IMR-90 (cell line): Measurements from ENCODE around the gene ZBTB8A. TPM values are rescaled to one million over a fixed set of nuclear protein-coding genes. Genes with fewer than 3 reads are reported as not detected.

ENCODE experiments used
- ATAC-seq: fragments of 200-7000 bp; cut with Tn5 transposase; 2 replicates; pipeline ENCODE4 v1.9.1; 2020; ENCODE audit warnings: low read depth, mild to moderate bottlenecking, moderate library complexity
- BruUV-seq: library from RNA; stranded (reverse); fragments of 400-500 nt; replicated peaks from 2 replicates; lab custom pipeline; 2021; lab: Mats Ljungman, UMichigan
- CTCF ChIA-PET: fragments of 300-600 bp; formaldehyde crosslinking; extraction: SDS; loops from one replicate; lab custom pipeline; 2021; ENCODE audit warnings: antibody characterized with exemption; lab: Yijun Ruan, JAX
- POLR2A ChIA-PET: fragments of 300-600 bp; sonication (Branson Sonifier 250); formaldehyde crosslinking; loops from one replicate; lab custom pipeline; 2022; ENCODE audit warnings: antibody characterized with exemption; ENCODE audit not compliant: unreplicated experiment; lab: Charles Lee
- DNase-seq: peaks from one replicate; pipeline ENCODE4 v3.0.0; 2013
- H2AFZ ChIP-seq: replicated peaks from 2 replicates; pipeline ENCODE3; 2013; ENCODE audit warnings: low read length, mild to moderate bottlenecking; ENCODE audit not compliant: poor library complexity
- H2AK5ac ChIP-seq: 2 replicates; pipeline ENCODE4 v1.6.1; 2013; ENCODE audit warnings: low read depth, low read length, inconsistent platforms
- H2AK9ac ChIP-seq: replicated peaks from 2 replicates; pipeline ENCODE3; 2013; ENCODE audit warnings: mild to moderate bottlenecking, low read depth, low read length, moderate library complexity; ENCODE audit not compliant: poor library complexity
- H2BK120ac ChIP-seq: 2 replicates; pipeline ENCODE4 v1.6.1; 2013; ENCODE audit warnings: low read depth, low read length, inconsistent platforms
- H2BK15ac ChIP-seq: 3 replicates; pipeline ENCODE4 v1.6.1; 2013; ENCODE audit warnings: low read depth, low read length, inconsistent platforms
- H2BK20ac ChIP-seq: 2 replicates; pipeline ENCODE4 v1.6.1; 2013; ENCODE audit warnings: low read depth, mild to moderate bottlenecking, inconsistent platforms, low read length, moderate library complexity
- H2BK5ac ChIP-seq: 2 replicates; pipeline ENCODE4 v1.6.1; 2013; ENCODE audit warnings: mild to moderate bottlenecking, low read depth, low read length, inconsistent platforms; ENCODE audit not compliant: poor library complexity, severe bottlenecking
- H3K14ac ChIP-seq: replicated peaks from 2 replicates; pipeline ENCODE4 v1.6.1; 2013; ENCODE audit warnings: low read depth, low read length, inconsistent platforms
- H3K18ac ChIP-seq: 2 replicates; pipeline ENCODE4 v1.6.1; 2013; ENCODE audit warnings: low read depth, low read length, control low read depth
- H3K23ac ChIP-seq: 2 replicates; pipeline ENCODE4 v1.6.1; 2013; ENCODE audit warnings: low read depth, low read length, inconsistent platforms
- H3K27ac ChIP-seq: 2 replicates; pipeline ENCODE4 v1.5.1; 2013; ENCODE audit warnings: mild to moderate bottlenecking, control low read depth, low read length; ENCODE audit not compliant: insufficient read depth
- H3K27me3 ChIP-seq: 2 replicates; pipeline ENCODE4 v1.6.1; 2013; ENCODE audit warnings: low read length; ENCODE audit not compliant: control insufficient read depth, insufficient read depth
- H3K36me3 ChIP-seq: 2 replicates; pipeline ENCODE4 v1.6.1; 2013; ENCODE audit warnings: low read length, mixed read lengths; ENCODE audit not compliant: control insufficient read depth, insufficient read depth
- H3K4ac ChIP-seq: 2 replicates; pipeline ENCODE4 v1.6.1; 2013; ENCODE audit warnings: low read depth, low read length, inconsistent platforms
- H3K4me1 ChIP-seq: 2 replicates; pipeline ENCODE4 v1.6.1; 2013; ENCODE audit warnings: low read length, mixed read lengths; ENCODE audit not compliant: control insufficient read depth, insufficient read depth
- H3K4me2 ChIP-seq: 2 replicates; pipeline ENCODE4 v1.6.1; 2013; ENCODE audit warnings: low read depth, mild to moderate bottlenecking, control low read depth, low read length, moderate library complexity
- H3K4me3 ChIP-seq: 2 replicates; pipeline ENCODE4 v1.5.1; 2013; ENCODE audit warnings: low read depth, mild to moderate bottlenecking, control low read depth, low read length, moderate library complexity; ENCODE audit not compliant: insufficient read depth
- H3K56ac ChIP-seq: 2 replicates; pipeline ENCODE4 v1.6.1; 2013; ENCODE audit warnings: low read length, inconsistent platforms; ENCODE audit not compliant: insufficient read depth; ENCODE audit errors: extremely low read depth
- H3K79me1 ChIP-seq, 2 experiments: 2 replicates each; pipeline ENCODE4 v1.6.1; 2013; ENCODE audit warnings: low read length in 2 of 2, inconsistent platforms in 1 of 2, low read depth in 1 of 2
- H3K9ac ChIP-seq: 2 replicates; pipeline ENCODE4 v1.6.1; 2013; ENCODE audit warnings: low read depth, low read length, control low read depth
- H3K9me1 ChIP-seq: 2 replicates; pipeline ENCODE4 v1.6.1; 2013; ENCODE audit warnings: low read length, inconsistent platforms; ENCODE audit not compliant: insufficient read depth
- H3K9me3 ChIP-seq: 2 replicates; pipeline ENCODE4 v1.6.1; 2013; ENCODE audit warnings: low read length; ENCODE audit not compliant: control insufficient read depth, insufficient read depth
- H4K20me1 ChIP-seq: 2 replicates; pipeline ENCODE4 v1.6.1; 2013; ENCODE audit warnings: low read length, inconsistent platforms; ENCODE audit not compliant: insufficient read depth
- H4K5ac ChIP-seq: 2 replicates; pipeline ENCODE4 v1.6.1; 2013; ENCODE audit warnings: mild to moderate bottlenecking, low read depth, low read length, control low read depth
- H4K8ac ChIP-seq, 2 experiments: 2 replicates each; pipeline ENCODE4 v1.6.1; 2013; ENCODE audit warnings: low read depth in 2 of 2, low read length in 2 of 2, control low read depth in 1 of 2, inconsistent platforms in 1 of 2
- H4K91ac ChIP-seq: 2 replicates; pipeline ENCODE4 v1.6.1; 2013; ENCODE audit warnings: low read depth, low read length, inconsistent platforms; ENCODE audit not compliant: insufficient read depth
- FOS ChIP-seq: fragments of 150-350 bp; IDR thresholded peaks from 2 replicates; pipeline ENCODE4 v1.6.1; 2016; ENCODE audit warnings: low read depth, low read length
- MAFK ChIP-seq: IDR thresholded peaks from 2 replicates; pipeline ENCODE4 v1.6.1; 2012; ENCODE audit warnings: low read depth, low read length, improper control_type of control experiment
- MAZ ChIP-seq: IDR thresholded peaks from 2 replicates; pipeline ENCODE4 v1.6.1; 2012; ENCODE audit warnings: low read depth, mild to moderate bottlenecking, low read length, improper control_type of control experiment, moderate library complexity, borderline replicate concordance
- MXI1 ChIP-seq: IDR thresholded peaks from 2 replicates; pipeline ENCODE4 v1.6.1; 2012; ENCODE audit warnings: low read depth, mild to moderate bottlenecking, low read length, moderate library complexity, borderline replicate concordance
- NFE2L2 ChIP-seq: fragments of 150-350 bp; IDR thresholded peaks from 2 replicates; pipeline ENCODE4 v1.6.1; 2016; ENCODE audit warnings: low read depth, mild to moderate bottlenecking, low read length
- POLR2A ChIP-seq: IDR thresholded peaks from 2 replicates; pipeline ENCODE4 v1.6.1; 2012; ENCODE audit warnings: mild to moderate bottlenecking, low read depth, low read length
- RAD21 ChIP-seq: IDR thresholded peaks from 2 replicates; pipeline ENCODE4 v1.6.1; 2012; ENCODE audit warnings: low read length, improper control_type of control experiment
- RFX5 ChIP-seq: IDR thresholded peaks from 2 replicates; pipeline ENCODE4 v1.8.0; 2012; ENCODE audit warnings: low read depth, mild to moderate bottlenecking, low read length, moderate library complexity
- SMC3 ChIP-seq: fragments of 150-350 bp; IDR thresholded peaks from 2 replicates; pipeline ENCODE4 v1.6.1; 2016; ENCODE audit warnings: low read depth, mild to moderate bottlenecking, antibody characterized with exemption, low read length, moderate library complexity
- WGBS, 2 experiments: methylation state at CpG; one replicate each; pipeline versions ENCODE4 v1.1.5 to v1.1.7; 2013; ENCODE audit warnings: missing lambda C conversion rate in 2 of 2; ENCODE audit not compliant: insufficient read length in 1 of 2; ENCODE audit errors: extremely low coverage in 2 of 2; 5-methylcytosine and 5-hydroxymethylcytosine counted together
- dilution Hi-C: fragments of 300-500 bp; cut with HindIII; formaldehyde crosslinking; loops from one replicate; pipeline ENCODE4 v1.14.3; 2018; ENCODE audit warnings: low sequenced_read_pairs; ENCODE audit not compliant: unreplicated experiment
- in situ Hi-C: fragments of 300-500 bp; cut with MboI; formaldehyde crosslinking; loops from 3 replicates; pipeline ENCODE4 v1.14.3; 2019; ENCODE audit warnings: low sequenced_read_pairs, inconsistent platforms, mixed read lengths
- intact Hi-C: fragments of 100-400 bp; cut with micrococcal nuclease; formaldehyde crosslinking; loops from 2 replicates; pipeline ENCODE4 v1.10.0; 2022
- polyA plus RNA-seq, 3 experiments: library from polyadenylated mRNA; depleted of rRNA; stranded (reverse); fragments of >200 nt; gene quantifications; 2 replicates each; pipeline ENCODE4 v1.2.3, GENCODE V29; 2012; ENCODE audit warnings: low replicate concordance in 1 of 3
- total RNA-seq: library from RNA; depleted of rRNA; stranded (reverse); fragments of >200 nt; gene quantifications from 2 replicates; pipeline ENCODE4 v1.2.3, GENCODE V29; 2012
- TF ChIP-seq, protein P1 (sequence below): conservative IDR thresholded peaks from 2 replicates; pipeline ENCODE4 v1.5.1; 2012; ENCODE audit warnings: mild to moderate bottlenecking, low read depth, low read length, improper control_type of control experiment
- TF ChIP-seq, protein P2 (sequence below): fragments of 150-350 bp; IDR thresholded peaks from 2 replicates; pipeline ENCODE4 v1.6.1; 2016; ENCODE audit warnings: low read depth, mild to moderate bottlenecking, low read length, moderate library complexity, borderline replicate concordance

The ZBTB8A gene
- total and polyA plus RNA-seq, 2 of the 4 experiments (the other 2 are of a cell fraction), result 2.1 to 6.1 TPM

DNA sequence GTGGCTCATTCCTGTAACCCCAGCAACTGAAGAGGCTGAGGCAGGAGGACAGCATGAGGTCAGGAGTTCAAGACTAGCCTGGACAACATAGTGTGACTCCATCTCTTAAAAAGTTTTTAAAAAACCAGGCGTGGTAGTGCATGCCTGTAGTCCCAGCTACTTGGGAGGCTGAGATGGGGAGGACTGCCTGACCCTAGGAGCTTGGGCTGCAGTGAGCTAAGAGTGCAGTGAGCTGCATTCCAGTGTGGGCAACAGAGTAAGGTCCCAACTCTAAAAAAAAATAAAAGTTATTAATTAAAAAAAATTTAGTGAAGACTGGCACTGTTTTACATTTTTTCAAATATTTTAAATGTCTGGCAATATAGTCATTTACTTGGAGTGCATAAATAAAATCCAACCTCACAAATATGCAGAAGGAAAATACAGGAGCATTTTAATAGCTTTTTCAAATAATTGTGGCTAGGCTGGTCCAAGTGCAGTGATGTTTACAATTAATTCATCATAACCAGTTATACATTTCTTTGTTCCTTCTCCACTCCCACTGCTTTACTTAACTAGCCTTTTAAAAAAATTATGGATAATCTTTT, 100.4 kb downstream of the ZBTB8A start:
- no peaks in the 10 kb centered on the region for H3K27me3 ChIP-seq
- H4K91ac ChIP-seq, result no peak overlapping the region
- H3K18ac ChIP-seq, result no peak overlapping the region
- H3K4ac ChIP-seq, result no peak overlapping the region
- dilution Hi-C loops, result no loop called here
- H3K9ac ChIP-seq, result no peak overlapping the region
- ChIA-PET CTCF (interaction anchor here (0.8 kb wide), 1 partner anchor 191 kb away, joined by 3 read pairs; no protein-coding TSS in a partner anchor), POLR2A (no interaction called here)
- no peaks in the 10 kb centered on the region for H3K4me1 ChIP-seq
- H3K23ac ChIP-seq, result no peak overlapping the region
- no peak overlapping the region for H2AFZ ChIP-seq
- H3K9me3 ChIP-seq, result no peaks in the 10 kb centered on the region
- peak overlapping the region in 1 of 2 experiments; percentile 17; a peak in 1 of 4 replicates for H4K8ac ChIP-seq
- H2AK5ac ChIP-seq, result no peak overlapping the region
- no peak overlapping the region for H2BK120ac ChIP-seq
- peaks cover 7% of the 10 kb centered on the region for H3K36me3 ChIP-seq
- H3K56ac ChIP-seq, result no peak overlapping the region
- no peak overlapping the region for H2BK15ac ChIP-seq
- 0 out of 2 replicates have a peak overlapping the region, but pooled peaks have one; percentile 7 for H3K14ac ChIP-seq
- H3K4me2 ChIP-seq, result no peak overlapping the region
- intact Hi-C loops, result no loop called here
- no peak overlapping the region for H2BK20ac ChIP-seq
- WGBS, 2 experiments, result no CpG with 5 or more reads among the region's 1 CpG
- peaks cover under 1% of the 10 kb centered on the region for H4K20me1 ChIP-seq
- peak overlapping the region; percentile 10 for H2BK5ac ChIP-seq
- peaks cover 19 to 46% of the 10 kb centered on the region in 2 experiments for H3K79me1 ChIP-seq
- peaks cover 8% of the 10 kb centered on the region for H3K9me1 ChIP-seq
- H3K27ac ChIP-seq, result peak overlapping the region; percentile 20; the same call in 1 of the 2 replicates
- TF ChIP-seq SMC3, result no peak
- no peak for TF ChIP-seq NFE2L2
- no peak for TF ChIP-seq FOS
- no peak for TF ChIP-seq RAD21
- TF ChIP-seq, protein P1, sequence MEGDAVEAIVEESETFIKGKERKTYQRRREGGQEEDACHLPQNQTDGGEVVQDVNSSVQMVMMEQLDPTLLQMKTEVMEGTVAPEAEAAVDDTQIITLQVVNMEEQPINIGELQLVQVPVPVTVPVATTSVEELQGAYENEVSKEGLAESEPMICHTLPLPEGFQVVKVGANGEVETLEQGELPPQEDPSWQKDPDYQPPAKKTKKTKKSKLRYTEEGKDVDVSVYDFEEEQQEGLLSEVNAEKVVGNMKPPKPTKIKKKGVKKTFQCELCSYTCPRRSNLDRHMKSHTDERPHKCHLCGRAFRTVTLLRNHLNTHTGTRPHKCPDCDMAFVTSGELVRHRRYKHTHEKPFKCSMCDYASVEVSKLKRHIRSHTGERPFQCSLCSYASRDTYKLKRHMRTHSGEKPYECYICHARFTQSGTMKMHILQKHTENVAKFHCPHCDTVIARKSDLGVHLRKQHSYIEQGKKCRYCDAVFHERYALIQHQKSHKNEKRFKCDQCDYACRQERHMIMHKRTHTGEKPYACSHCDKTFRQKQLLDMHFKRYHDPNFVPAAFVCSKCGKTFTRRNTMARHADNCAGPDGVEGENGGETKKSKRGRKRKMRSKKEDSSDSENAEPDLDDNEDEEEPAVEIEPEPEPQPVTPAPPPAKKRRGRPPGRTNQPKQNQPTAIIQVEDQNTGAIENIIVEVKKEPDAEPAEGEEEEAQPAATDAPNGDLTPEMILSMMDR, result no peak
- TF ChIP-seq MAFK, result no peak
- TF ChIP-seq, protein P2, sequence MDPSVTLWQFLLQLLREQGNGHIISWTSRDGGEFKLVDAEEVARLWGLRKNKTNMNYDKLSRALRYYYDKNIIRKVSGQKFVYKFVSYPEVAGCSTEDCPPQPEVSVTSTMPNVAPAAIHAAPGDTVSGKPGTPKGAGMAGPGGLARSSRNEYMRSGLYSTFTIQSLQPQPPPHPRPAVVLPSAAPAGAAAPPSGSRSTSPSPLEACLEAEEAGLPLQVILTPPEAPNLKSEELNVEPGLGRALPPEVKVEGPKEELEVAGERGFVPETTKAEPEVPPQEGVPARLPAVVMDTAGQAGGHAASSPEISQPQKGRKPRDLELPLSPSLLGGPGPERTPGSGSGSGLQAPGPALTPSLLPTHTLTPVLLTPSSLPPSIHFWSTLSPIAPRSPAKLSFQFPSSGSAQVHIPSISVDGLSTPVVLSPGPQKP, result no peak
- TF ChIP-seq MXI1, result no peak
- TF ChIP-seq RFX5, result no peak
- no peak for TF ChIP-seq POLR2A
- no peak for TF ChIP-seq MAZ
- no TSS peak for BruUV-seq
- H2AK9ac ChIP-seq, result no peak overlapping the region
- peak; percentile 25 for DNase-seq
- H3K4me3 ChIP-seq, result no peak overlapping the region
- ATAC-seq, result peak; percentile 87
- in situ Hi-C loops, result no loop called here
- H4K5ac ChIP-seq, result no peak overlapping the region
